SK-N-SH (cell line): Measurements from ENCODE around the gene AP3S1. TPM values are rescaled to one million over a fixed set of nuclear protein-coding genes. Genes with fewer than 3 reads are reported as not detected.

Experiments used
- CTCF ChIA-PET: fragments of 300-600, 350-600 bp; formaldehyde crosslinking; extraction: SDS; loops from one replicate; lab custom pipeline; 2021; lab: Yijun Ruan, JAX
- POLR2A ChIA-PET: fragments of 350-600 bp; sonication (Branson Sonifier 250); formaldehyde crosslinking; extraction: SDS; loops from one replicate; lab custom pipeline; 2020; ENCODE audit warnings: antibody characterized with exemption, inconsistent platforms; lab: Yijun Ruan, JAX
- DNase-seq: peaks from one replicate; pipeline ENCODE4 v3.0.0; 2012
- H2AFZ ChIP-seq: fragments of 200-600 bp; sonication (generic); 2 replicates; pipeline ENCODE4 v1.8.1; 2016; ENCODE audit warnings: antibody characterized with exemption, mild to moderate bottlenecking, low read depth
- H3F3A ChIP-seq: fragments of 200-600 bp; sonication (generic); replicated peaks from 2 replicates; pipeline ENCODE3; 2016; ENCODE audit warnings: antibody characterized with exemption, mild to moderate bottlenecking; ENCODE audit not compliant: insufficient read depth
- H3K27ac ChIP-seq, 2 experiments: fragments of 200-500 bp in 1 of 2; fragments of 200-600 bp in 1 of 2; sonication (Bioruptor generic) in 1 of 2; sonication (generic), shearing (Covaris generic) in 1 of 2; 2 replicates each; pipeline versions ENCODE4 v1.5.1 to v1.6.1; 2014 to 2016; ENCODE audit warnings: low read depth in 2 of 2, inconsistent platforms in 1 of 2, low read length in 1 of 2, mild to moderate bottlenecking in 1 of 2, mixed read lengths in 1 of 2
- H3K27me3 ChIP-seq: fragments of 200-600 bp; sonication (generic), shearing (Covaris generic); 2 replicates; pipeline ENCODE4 v1.6.1; 2016; ENCODE audit warnings: mixed run types; ENCODE audit not compliant: insufficient read depth
- H3K36me3 ChIP-seq, 2 experiments: fragments of 200-500 bp in 1 of 2; fragments of 200-600 bp in 1 of 2; sonication (Bioruptor generic) in 1 of 2; sonication (generic) in 1 of 2; replicated peaks in 1 of 2; 2 replicates each; pipeline versions ENCODE3 to v1.5.1; 2014 to 2016; ENCODE audit warnings: low read length in 1 of 2, mild to moderate bottlenecking in 1 of 2; ENCODE audit not compliant: insufficient read depth in 2 of 2, control insufficient read depth in 1 of 2
- H3K4me1 ChIP-seq, 2 experiments: fragments of 200-500 bp in 1 of 2; fragments of 200-600 bp in 1 of 2; sonication (Bioruptor generic) in 1 of 2; sonication (generic), shearing (Covaris generic) in 1 of 2; 2 replicates each; pipeline versions ENCODE4 v1.5.1 to v1.6.1; 2014 to 2016; ENCODE audit warnings: low read depth in 1 of 2, low read length in 1 of 2, mixed run types in 1 of 2; ENCODE audit not compliant: insufficient read depth in 2 of 2, control insufficient read depth in 1 of 2
- H3K4me2 ChIP-seq: fragments of 200-600 bp; sonication (generic), shearing (Covaris generic); 2 replicates; pipeline ENCODE4 v1.6.1; 2017; ENCODE audit warnings: mixed run types
- H3K4me3 ChIP-seq, 2 experiments: fragments of 200-500 bp in 1 of 2; fragments of 200-600 bp in 1 of 2; sonication (Bioruptor generic) in 1 of 2; sonication (generic), shearing (Covaris generic) in 1 of 2; 2 replicates each; pipeline versions ENCODE4 v1.5.1 to v1.8.1; 2014 to 2016; ENCODE audit warnings: low read depth in 2 of 2, inconsistent platforms in 1 of 2, low read length in 1 of 2, mild to moderate bottlenecking in 1 of 2, mixed read lengths in 1 of 2, moderate library complexity in 1 of 2
- H3K79me2 ChIP-seq: fragments of 200-600 bp; sonication (generic); 2 replicates; pipeline ENCODE4 v1.8.1; 2017; ENCODE audit warnings: mild to moderate bottlenecking; ENCODE audit not compliant: insufficient read depth
- H3K9ac ChIP-seq: fragments of 200-600 bp; sonication (generic); 2 replicates; pipeline ENCODE4 v1.6.1; 2017; ENCODE audit warnings: mixed run types
- H3K9me2 ChIP-seq: fragments of 200-600 bp; sonication (generic); 2 replicates; pipeline ENCODE4 v1.6.1; 2017; ENCODE audit warnings: mixed run types
- H3K9me3 ChIP-seq: fragments of 200-600 bp; sonication (generic); 2 replicates; pipeline ENCODE4 v1.6.1; 2017; ENCODE audit warnings: mixed run types, mild to moderate bottlenecking, moderate library complexity
- H4K20me1 ChIP-seq: fragments of 200-600 bp; sonication (generic); 2 replicates; pipeline ENCODE4 v1.6.1; 2017; ENCODE audit warnings: mild to moderate bottlenecking, mixed run types; ENCODE audit not compliant: insufficient read depth
- CHD2 ChIP-seq: fragments of 150-350 bp; IDR thresholded peaks from 2 replicates; pipeline ENCODE4 v1.6.1; 2018; ENCODE audit warnings: low read length; ENCODE audit not compliant: partially characterized antibody
- CTCF ChIP-seq: fragments of 200-600 bp; sonication (generic); IDR thresholded peaks from 2 replicates; pipeline ENCODE4 v1.6.1; 2017; ENCODE audit warnings: antibody characterized with exemption, mild to moderate bottlenecking, moderate library complexity
- ELF1 ChIP-seq: IDR thresholded peaks from 2 replicates; pipeline ENCODE4 v1.4.0; 2012
- EP300 ChIP-seq, 2 experiments: IDR thresholded peaks; 2 replicates each; pipeline versions ENCODE4 v1.4.0 to v1.6.1; 2012; ENCODE audit warnings: borderline replicate concordance in 1 of 2, low read depth in 1 of 2, low read length in 1 of 2
- FOSL2 ChIP-seq: IDR thresholded peaks from 2 replicates; pipeline ENCODE4 v1.4.0; 2012; ENCODE audit warnings: low read depth, mild to moderate bottlenecking, moderate library complexity, borderline replicate concordance
- FOXJ3 ChIP-seq: sonication (generic); formaldehyde crosslinking; IDR thresholded peaks from 2 replicates; pipeline ENCODE4 v1.5.1; 2020; ENCODE audit warnings: mild to moderate bottlenecking, missing genetic modification reagents
- IRF3 ChIP-seq: fragments of 150-350 bp; IDR thresholded peaks from 2 replicates; pipeline ENCODE4 v1.6.1; 2016; ENCODE audit warnings: mild to moderate bottlenecking, low read depth, low read length
- MAX ChIP-seq: IDR thresholded peaks from 2 replicates; pipeline ENCODE4 v1.4.0; 2012; ENCODE audit warnings: low read depth
- MEF2A ChIP-seq: IDR thresholded peaks from 2 replicates; pipeline ENCODE4 v1.4.0; 2012; ENCODE audit warnings: low read depth, borderline replicate concordance
- MXI1 ChIP-seq: IDR thresholded peaks from 2 replicates; pipeline ENCODE4 v1.6.1; 2012; ENCODE audit warnings: mild to moderate bottlenecking, low read depth, low read length, improper control_type of control experiment
- NFIC ChIP-seq: IDR thresholded peaks from 2 replicates; pipeline ENCODE4 v1.4.0; 2012; ENCODE audit warnings: borderline replicate concordance
- RAD21 ChIP-seq: IDR thresholded peaks from 2 replicates; pipeline ENCODE4 v1.6.1; 2012; ENCODE audit warnings: mild to moderate bottlenecking, low read length
- REST ChIP-seq: IDR thresholded peaks from 2 replicates; pipeline ENCODE4 v1.6.1; 2012; ENCODE audit warnings: mild to moderate bottlenecking, low read depth, low read length, moderate library complexity
- RFX5 ChIP-seq: IDR thresholded peaks from 2 replicates; pipeline ENCODE4 v1.6.1; 2012; ENCODE audit warnings: mild to moderate bottlenecking, improper control_type of control experiment, low read length
- RXRA ChIP-seq: IDR thresholded peaks from 2 replicates; pipeline ENCODE4 v1.4.0; 2012; ENCODE audit warnings: low read depth, mild to moderate bottlenecking, borderline replicate concordance
- TAF1 ChIP-seq: IDR thresholded peaks from 2 replicates; pipeline ENCODE4 v1.6.1; 2012; ENCODE audit warnings: low read depth, mild to moderate bottlenecking, low read length, moderate library complexity, borderline replicate concordance
- TCF12 ChIP-seq: IDR thresholded peaks from 2 replicates; pipeline ENCODE4 v1.4.0; 2012
- USF1 ChIP-seq: IDR thresholded peaks from 2 replicates; pipeline ENCODE4 v1.4.0; 2012; ENCODE audit warnings: low read depth, borderline replicate concordance
- YY1 ChIP-seq: IDR thresholded peaks from 2 replicates; pipeline ENCODE4 v1.4.0; 2012; ENCODE audit warnings: low read depth, mild to moderate bottlenecking
- WGBS: methylation state at CpG from one replicate; pipeline ENCODE4 v1.1.6; 2017; ENCODE audit warnings: low lambda C conversion rate; 5-methylcytosine and 5-hydroxymethylcytosine counted together
- polyA plus RNA-seq, 3 experiments: library from polyadenylated mRNA; depleted of rRNA; stranded (reverse); fragments of >200 nt; gene quantifications; 2 replicates each; pipeline ENCODE4 v1.2.3, GENCODE V29; 2012
- TF ChIP-seq, protein P1 (sequence below): IDR thresholded peaks from 2 replicates; pipeline ENCODE4 v1.4.0; 2012; ENCODE audit warnings: low read depth, borderline replicate concordance

The AP3S1 gene
- polyA plus RNA-seq, 1 of the 3 experiments (the other 2 are of a cell fraction): 21.6 TPM

- no peak overlapping the region for H2AFZ ChIP-seq
- no peaks in the 10 kb centered on the region for H3K36me3 ChIP-seq
- H3F3A ChIP-seq: no peaks in the 10 kb centered on the region
- H3K9me3 ChIP-seq: no peaks in the 10 kb centered on the region
- no peaks in the 10 kb centered on the region for H3K27me3 ChIP-seq
- WGBS: 47% methylated on average over 3 of the region's 3 CpGs
- CTCF ChIA-PET: no interaction called here
- no peaks in the 10 kb centered on the region for H3K9me2 ChIP-seq
- no peak overlapping the region for H3K4me2 ChIP-seq
- H3K4me1 ChIP-seq: no peaks in the 10 kb centered on the region
- H4K20me1 ChIP-seq: no peaks in the 10 kb centered on the region
- no peak overlapping the region for H3K27ac ChIP-seq
- H3K9ac ChIP-seq: no peak overlapping the region
- H3K79me2 ChIP-seq: no peaks in the 10 kb centered on the region
- POLR2A ChIA-PET: no interaction called here
- DNase-seq: no peak
- no peak for TF ChIP-seq ELF1
- no peak for TF ChIP-seq YY1
- no peak for TF ChIP-seq RXRA
- TF ChIP-seq REST: no peak
- no peak for TF ChIP-seq RFX5
- no peak for TF ChIP-seq EP300 (IDR thresholded peaks at IDR 0.05; ENCODE audit: borderline replicate concordance in 1 of 2, low read depth in 1 of 2, low read length in 1 of 2)
- no peak for TF ChIP-seq MAX
- TF ChIP-seq FOXJ3 (CRISPR knock-in tag): no peak
- no peak for TF ChIP-seq RAD21
- no peak for TF ChIP-seq MEF2A
- TF ChIP-seq USF1: no peak
- TF ChIP-seq TCF12: no peak
- TF ChIP-seq IRF3: no peak
- TF ChIP-seq NFIC: no peak
- no peak for TF ChIP-seq CTCF
- no peak for TF ChIP-seq MXI1
- TF ChIP-seq CHD2: no peak
- TF ChIP-seq TAF1: no peak
- TF ChIP-seq FOSL2: no peak
- TF ChIP-seq, protein P1, sequence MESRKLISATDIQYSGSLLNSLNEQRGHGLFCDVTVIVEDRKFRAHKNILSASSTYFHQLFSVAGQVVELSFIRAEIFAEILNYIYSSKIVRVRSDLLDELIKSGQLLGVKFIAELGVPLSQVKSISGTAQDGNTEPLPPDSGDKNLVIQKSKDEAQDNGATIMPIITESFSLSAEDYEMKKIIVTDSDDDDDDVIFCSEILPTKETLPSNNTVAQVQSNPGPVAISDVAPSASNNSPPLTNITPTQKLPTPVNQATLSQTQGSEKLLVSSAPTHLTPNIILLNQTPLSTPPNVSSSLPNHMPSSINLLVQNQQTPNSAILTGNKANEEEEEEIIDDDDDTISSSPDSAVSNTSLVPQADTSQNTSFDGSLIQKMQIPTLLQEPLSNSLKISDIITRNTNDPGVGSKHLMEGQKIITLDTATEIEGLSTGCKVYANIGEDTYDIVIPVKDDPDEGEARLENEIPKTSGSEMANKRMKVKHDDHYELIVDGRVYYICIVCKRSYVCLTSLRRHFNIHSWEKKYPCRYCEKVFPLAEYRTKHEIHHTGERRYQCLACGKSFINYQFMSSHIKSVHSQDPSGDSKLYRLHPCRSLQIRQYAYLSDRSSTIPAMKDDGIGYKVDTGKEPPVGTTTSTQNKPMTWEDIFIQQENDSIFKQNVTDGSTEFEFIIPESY: no peak
- TF ChIP-seq, all 33 proteins: peak for 0
- H3K4me3 ChIP-seq: no peak overlapping the region
These were observed 102.8 kb downstream of the AP3S1 start for GRCh38 chr5:115944501-115944900.
